H1 (cell line): ENCODE measurements around the gene ERMARD.

Experiments
- POLR2A ChIP-seq, 2 experiments: IDR thresholded peaks; 1 replicate in 1 of 2; 2 replicates in 1 of 2; pipeline ENCODE4 v1.6.1; 2011; ENCODE audit warnings: low read depth in 2 of 2, low read length in 2 of 2, mild to moderate bottlenecking in 2 of 2; ENCODE audit errors: control extremely low read depth in 1 of 2
- RFX5 ChIP-seq: IDR thresholded peaks from 2 replicates; pipeline ENCODE4 v1.6.1; 2011; ENCODE audit warnings: low read depth, low read length, improper control_type of control experiment, borderline replicate concordance
- TF ChIP-seq, protein P1 (sequence below), 3 experiments: IDR thresholded peaks; 1 replicate in 2 of 3; 2 replicates in 1 of 3; pipeline versions ENCODE4 v1.5.1 to v1.6.1; 2011; ENCODE audit warnings: low read length in 3 of 3, mild to moderate bottlenecking in 3 of 3, inconsistent platforms in 2 of 3, low read depth in 1 of 3, moderate library complexity in 1 of 3; ENCODE audit not compliant: insufficient read depth in 1 of 3; ENCODE audit errors: control extremely low read depth in 1 of 3

DNA sequence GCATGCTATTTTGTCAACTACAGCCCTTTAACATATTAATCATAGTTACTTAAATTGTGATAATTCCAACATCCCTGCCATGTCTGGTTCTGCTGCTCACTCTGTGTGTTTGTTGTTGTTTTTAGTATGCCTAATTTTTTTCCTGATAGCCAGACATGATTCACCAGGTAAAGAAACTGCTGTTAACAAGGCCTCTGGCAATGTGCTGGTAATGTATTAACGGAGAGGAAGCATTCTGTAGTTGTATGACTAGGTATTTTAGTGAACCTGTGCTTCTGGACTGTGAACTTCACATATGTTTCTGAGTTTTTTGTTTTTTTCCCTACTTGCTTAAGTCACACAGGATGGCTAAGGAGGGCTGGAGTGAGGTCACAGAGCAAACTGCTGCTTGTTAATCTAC is 4.9 kb upstream of the ERMARD start:
- no peak for TF ChIP-seq POLR2A (IDR thresholded peaks at IDR 0.05; ENCODE audit: control extremely low read depth in 1 of 2, low read depth in 2 of 2, low read length in 2 of 2)
- TF ChIP-seq RFX5: no peak
- TF ChIP-seq, protein P1, sequence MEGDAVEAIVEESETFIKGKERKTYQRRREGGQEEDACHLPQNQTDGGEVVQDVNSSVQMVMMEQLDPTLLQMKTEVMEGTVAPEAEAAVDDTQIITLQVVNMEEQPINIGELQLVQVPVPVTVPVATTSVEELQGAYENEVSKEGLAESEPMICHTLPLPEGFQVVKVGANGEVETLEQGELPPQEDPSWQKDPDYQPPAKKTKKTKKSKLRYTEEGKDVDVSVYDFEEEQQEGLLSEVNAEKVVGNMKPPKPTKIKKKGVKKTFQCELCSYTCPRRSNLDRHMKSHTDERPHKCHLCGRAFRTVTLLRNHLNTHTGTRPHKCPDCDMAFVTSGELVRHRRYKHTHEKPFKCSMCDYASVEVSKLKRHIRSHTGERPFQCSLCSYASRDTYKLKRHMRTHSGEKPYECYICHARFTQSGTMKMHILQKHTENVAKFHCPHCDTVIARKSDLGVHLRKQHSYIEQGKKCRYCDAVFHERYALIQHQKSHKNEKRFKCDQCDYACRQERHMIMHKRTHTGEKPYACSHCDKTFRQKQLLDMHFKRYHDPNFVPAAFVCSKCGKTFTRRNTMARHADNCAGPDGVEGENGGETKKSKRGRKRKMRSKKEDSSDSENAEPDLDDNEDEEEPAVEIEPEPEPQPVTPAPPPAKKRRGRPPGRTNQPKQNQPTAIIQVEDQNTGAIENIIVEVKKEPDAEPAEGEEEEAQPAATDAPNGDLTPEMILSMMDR (IDR thresholded peaks at IDR 0.05; ENCODE audit: control extremely low read depth in 1 of 3, insufficient read depth in 1 of 3, low read depth in 1 of 3, low read length in 3 of 3): no peak
